ENCODE measurements around the gene ESRP2.

The ESRP2 gene

DNA sequence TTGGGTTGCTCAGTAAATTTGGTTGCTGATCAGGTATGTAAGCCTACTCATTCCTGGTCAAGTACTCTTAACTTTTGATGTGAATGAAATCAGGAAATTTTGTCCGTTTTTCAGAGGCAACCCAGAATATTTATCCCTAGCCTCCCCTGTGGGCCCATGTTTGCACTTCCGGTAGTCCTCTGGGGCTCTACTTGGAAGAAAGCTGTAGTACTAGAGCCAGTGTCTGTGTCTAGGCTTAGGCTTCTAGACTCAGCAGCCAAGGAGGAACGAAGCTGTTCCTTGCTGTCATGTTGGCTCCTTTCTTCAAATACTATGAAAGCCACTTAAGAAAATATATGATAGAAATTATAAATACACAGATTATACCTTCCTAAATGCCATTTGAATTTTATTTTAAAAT, 21.2 kb downstream of the ESRP2 start:
- no peak for DNase-seq

DNA sequence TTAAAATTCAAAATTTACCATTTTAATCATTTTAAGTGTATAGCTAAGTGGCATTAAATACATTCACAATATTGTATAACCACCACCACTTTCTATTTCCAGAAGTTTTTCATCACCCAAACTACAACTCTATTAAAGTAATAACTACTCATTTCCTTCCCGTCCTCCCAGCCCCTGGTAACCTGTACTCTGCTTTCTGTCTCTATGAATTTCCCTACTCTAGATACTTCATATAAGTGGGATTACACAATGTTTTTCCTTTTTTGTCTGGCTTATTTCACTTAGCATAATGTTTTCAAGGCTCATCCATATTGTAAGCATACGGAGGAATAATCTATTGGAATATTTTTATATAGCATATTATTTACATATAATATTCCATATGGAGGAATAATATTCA, 29.7 kb downstream of the ESRP2 start:
- no peak for DNase-seq

DNA sequence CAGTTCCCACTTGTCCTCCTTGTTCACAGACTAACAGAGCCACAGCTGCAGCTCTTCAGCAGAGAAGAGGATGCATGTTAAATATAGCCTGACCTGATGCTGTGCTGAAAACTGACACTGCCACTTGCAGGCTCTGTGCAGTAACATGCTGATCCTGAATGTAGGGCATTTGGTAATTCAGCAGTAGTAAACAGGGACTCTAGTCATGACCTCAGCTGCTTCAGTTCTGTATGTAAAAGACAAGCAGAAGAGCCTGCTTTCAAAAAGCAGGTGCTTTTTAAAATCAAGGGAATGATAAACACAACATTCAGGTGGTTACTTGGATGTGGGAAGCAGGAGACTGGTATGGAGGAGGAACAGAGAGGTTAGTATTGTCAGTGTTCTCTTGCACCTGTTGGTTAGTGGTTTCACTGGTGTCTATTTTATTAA, 33.8 kb downstream of the ESRP2 start:
- no peak for DNase-seq

DNA sequence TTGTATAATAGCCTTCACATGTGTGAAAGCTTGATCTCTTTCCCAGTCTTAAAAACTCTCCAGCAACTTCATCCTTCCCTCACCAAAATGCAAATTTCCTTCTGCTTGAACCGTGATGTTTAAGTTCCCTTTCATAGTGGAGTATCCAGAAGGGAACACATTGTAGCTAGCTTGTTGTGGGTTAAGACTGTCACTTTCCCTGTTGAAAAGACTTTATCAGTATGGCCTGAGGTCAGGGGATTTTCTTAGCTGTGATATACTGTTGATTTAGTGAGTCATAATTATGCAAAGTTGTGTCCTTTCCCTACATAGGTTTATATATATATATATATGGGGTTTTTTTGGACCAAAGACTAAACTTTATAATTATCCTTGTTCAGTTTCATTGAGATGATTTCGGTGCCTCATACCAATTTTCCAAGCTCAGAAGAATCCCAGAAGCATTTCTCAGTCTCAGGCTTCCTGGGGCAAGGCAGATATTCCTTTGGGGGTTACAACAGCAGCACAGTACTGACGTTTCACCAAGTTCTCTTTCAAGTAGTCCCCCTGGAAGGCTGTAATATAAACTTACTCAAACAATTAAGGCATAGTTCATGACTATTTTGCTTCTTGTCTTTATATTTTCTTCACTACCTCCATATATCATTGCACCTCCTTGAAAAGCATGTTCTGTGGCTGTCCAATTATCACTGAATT, 35.7 kb downstream of the ESRP2 start:
- no peak for DNase-seq

DNA sequence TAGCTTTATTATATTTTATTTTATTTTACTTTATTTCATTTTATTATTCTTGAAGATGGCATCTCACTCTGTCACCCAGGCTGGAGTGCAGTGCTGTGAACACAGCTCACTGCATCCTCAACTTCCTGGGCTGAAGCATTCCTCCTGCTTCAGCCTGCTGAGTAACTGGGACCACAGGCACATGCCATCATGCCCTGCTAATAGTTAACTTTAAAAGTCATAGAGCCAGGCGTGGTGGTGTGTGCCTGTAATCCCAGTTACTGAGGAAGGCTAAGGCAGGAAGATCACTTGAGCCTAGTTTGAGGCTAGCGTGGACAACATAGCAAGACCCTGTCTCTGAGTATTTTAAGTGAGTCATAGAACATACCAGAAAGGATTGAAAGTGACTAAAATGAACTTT, 38.7 kb downstream of the ESRP2 start:
- DNase-seq, result no peak

DNA sequence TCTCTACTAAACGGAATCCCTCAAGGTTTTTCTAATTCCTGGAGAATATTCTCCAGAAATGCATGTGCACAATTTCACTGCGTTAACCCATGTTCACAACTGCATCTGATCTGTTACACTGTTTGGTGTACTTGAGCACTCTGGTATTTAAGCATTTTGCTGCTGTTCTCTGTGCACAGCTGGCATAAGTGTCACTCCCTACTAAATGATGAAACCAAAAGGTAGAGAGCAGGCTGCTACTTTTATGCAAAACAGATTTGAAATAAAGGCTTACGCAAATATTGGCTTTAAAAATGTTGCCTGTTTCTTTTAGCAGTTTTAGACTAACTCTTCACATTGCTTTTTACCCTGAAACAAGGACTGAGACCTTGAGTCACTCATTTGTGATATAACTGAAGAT, 41.7 kb downstream of the ESRP2 start:
- DNase-seq, result no peak

DNA sequence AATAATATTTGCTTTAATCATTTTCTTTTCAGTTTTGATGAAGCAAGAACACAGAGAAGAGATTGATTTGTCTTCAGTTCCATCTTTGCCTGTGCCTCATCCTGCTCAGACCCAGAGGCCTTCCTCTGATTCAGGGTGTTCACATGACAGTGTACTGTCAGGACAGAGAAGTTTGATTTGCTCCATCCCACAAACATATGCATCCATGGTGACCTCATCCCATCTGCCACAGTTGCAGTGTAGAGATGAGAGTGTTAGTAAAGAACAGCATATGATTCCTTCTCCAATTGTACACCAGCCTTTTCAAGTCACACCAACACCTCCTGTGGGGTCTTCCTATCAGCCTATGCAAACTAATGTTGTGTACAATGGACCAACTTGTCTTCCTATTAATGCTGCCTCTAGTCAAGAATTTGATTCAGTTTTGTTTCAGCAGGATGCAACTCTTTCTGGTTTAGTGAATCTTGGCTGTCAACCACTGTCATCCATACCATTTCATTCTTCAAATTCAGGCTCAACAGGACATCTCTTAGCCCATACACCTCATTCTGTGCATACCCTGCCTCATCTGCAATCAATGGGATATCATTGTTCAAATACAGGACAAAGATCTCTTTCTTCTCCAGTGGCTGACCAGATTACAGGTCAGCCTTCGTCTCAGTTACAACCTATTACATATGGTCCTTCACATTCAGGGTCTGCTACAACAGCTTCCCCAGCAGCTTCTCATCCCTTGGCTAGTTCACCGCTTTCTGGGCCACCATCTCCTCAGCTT, 45.0 kb downstream of the ESRP2 start:
- no peak for DNase-seq

DNA sequence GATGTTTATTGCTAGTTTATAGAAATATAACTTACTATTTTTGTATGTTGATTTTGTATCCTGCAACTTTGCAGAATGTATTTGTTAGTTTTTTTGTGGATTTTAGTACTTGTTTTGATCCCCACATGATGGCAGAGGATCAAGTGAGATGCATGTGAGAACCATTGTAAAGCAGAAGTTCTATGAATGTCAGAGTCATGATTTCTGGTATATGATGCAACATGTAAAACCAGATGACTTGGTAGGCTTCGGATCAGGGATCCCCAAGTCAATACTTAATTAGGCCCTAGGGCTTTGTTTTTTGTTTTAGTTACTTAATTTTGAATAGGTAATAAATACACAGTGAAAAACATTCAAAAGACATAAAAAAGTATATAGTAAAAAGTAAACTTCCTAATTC, 45.8 kb downstream of the ESRP2 start:
- no peak for DNase-seq

DNA sequence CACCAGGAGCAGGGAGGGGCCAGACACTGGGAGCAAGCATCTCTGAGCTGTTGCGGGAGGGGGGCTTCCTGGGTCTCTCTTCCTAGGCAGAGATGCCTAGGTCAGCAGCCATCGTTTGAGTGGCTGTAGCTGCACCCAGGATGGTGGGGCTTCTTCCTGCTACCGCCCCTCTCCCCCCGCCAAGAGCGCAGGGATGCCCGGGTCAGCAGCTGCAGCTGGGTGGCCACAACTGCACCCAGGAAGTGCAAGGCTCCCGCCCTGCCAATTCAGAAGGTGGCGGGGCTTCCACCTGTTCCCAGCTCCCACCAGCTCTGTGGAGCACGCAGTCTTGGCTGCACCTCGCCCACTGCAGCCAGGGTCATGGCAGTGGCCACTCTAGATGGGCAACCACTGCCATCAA, 47.8 kb downstream of the ESRP2 start:
- no peak for DNase-seq

DNA sequence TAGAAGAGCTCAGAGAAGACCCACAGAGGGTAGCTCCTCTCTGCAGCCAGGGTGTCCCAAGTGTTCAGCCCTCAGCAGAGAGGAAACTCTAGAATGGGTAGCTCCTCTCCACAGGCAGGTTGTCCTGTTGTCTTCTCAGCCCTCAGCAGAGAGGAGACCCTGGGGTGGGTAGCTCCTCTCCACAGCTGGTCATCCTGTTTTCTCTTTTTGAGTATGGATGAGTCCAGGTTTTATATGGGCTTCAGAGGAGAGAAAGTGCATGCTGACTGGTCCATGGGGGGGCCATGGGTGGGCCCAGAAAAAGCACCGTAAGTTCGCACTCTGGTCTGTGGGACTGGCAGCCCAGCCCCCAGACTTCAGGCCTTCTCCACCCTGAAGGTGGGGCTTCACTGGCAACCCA, 48.4 kb downstream of the ESRP2 start:
- no peak for DNase-seq

DNA sequence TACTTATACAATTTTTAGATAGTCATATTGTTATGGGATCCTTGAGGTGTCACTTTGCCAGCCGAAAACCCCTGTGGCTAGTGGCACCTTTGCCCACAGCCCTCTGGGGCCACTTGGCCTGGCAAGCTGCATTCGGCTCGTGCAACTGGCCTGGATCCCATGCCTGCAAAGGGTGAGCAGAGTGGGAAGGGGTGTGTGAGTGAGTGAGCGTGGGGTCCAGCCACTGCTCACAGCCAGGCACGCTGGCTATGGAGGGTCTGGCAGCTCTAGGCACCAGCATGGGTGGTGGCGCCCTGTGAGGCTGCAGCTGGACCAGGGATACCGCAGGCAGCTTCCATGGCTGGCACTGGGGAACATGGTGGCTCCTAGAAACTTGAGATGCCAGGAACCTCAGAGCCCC, 49.0 kb downstream of the ESRP2 start:
- DNase-seq, result no peak

DNA sequence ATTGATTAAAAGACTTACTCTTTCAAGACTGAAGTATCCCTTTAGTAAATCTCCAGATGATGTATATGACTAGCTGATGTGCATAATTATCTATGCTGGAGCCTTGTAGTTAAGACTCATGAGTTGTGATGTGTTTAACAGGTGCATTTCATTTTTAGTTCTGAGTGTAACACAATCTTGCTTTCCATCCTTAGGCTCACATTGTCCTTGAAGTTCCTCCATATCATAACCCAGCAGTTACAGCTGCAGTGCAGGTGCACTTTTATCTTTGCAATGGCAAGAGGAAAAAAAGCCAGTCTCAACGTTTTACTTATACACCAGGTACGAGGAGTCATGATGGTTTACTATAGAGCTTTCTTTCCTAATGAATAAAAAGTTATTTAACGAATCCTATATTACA, 52.9 kb downstream of the ESRP2 start:
- no peak for DNase-seq

DNA sequence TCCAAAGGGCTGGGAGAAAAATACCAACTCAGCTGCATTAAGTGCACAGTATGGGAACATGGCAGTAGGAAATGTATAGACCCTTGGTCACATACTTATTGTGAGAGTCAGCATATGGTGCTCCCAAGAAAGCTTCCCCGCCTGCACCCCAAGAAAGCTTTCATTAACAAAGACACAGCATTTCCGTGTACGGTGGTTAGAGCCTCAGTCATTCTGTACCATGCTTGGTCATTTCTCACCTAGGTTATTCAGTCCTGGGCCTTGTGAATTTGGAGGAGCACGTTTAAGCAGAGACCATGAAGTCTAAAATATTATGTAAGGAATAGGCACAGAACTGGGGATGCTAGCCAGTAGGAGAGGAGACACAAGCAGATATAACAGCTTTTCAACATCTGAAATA, 56.1 kb downstream of the ESRP2 start:
- no peak for DNase-seq

DNA sequence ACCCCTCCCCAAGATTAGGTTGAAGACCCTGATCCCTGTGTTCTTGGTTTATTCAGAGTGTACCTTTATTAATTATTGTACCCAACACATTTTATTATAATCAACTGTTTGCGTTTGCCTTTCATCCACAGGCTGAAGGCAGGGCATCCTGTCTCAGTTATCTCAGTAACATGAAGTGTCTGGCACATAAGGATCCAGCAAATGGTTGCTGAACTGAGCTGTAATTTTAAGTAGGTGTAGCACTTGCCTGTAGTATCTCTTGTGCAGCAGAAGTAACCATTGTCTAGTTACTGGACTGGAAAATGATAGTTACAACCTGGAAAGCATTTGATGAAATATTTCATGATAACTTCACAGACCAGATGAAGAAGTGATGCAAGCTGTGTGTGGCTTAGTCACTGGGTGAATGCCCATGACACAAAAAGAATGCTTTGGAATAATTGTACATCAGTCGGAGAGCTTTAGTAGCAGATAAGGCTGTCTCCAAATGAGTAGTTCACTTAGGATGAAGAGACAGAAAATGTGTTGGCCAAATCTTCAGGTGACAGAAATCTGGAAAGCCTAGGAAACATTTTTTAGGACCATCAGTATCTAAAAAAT, 56.6 kb downstream of the ESRP2 start:
- DNase-seq, result no peak

Measured in activated T-cell treated with anti-CD3 and anti-CD28 coated beads, Interleukin-2, amount 50 U/mL, for 48 hours (primary cell).